Small intestine (tissue), 7 donors: Measurements from ENCODE around the gene RNF114. TPM values are rescaled to one million over a fixed set of nuclear protein-coding genes. Genes with fewer than 3 reads are reported as not detected.
"Not testable (repeated sequence)": the region's sequence is repeated elsewhere in the genome, so short reads cannot be mapped to it uniquely, and the experiment has no call there.

Source experiments
- DNase-seq, 2 donors: peaks; one replicate each; pipeline versions ENCODE4 v3.0.0 to v3.0.0-alpha.2; 2013
- FAIRE-seq: peaks from 2 replicates; lab custom pipeline; 2012; peaks lifted over from hg19 to GRCh38; lab: Jason Lieb, UNC
- H3K27ac ChIP-seq, 3 donors: one replicate each; pipeline ENCODE4 v1.5.1; 2013; ENCODE audit warnings: low read length in 2 of 3, mild to moderate bottlenecking in 2 of 3, control low read depth in 1 of 3, inconsistent platforms in 1 of 3, low read depth in 1 of 3, moderate library complexity in 1 of 3
- H3K27me3 ChIP-seq, 3 donors: one replicate each; pipeline ENCODE4 v1.6.1; 2013; ENCODE audit warnings: low read length in 3 of 3, inconsistent platforms in 1 of 3; ENCODE audit not compliant: control insufficient read depth in 3 of 3, insufficient read depth in 3 of 3
- H3K36me3 ChIP-seq, 3 donors: one replicate each; pipeline ENCODE4 v1.6.1; 2013; ENCODE audit warnings: low read length in 3 of 3, inconsistent platforms in 1 of 3, low read depth in 1 of 3, mild to moderate bottlenecking in 1 of 3, moderate library complexity in 1 of 3; ENCODE audit not compliant: control insufficient read depth in 3 of 3, insufficient read depth in 2 of 3
- H3K4me1 ChIP-seq, 3 donors: one replicate each; pipeline ENCODE4 v1.6.1; 2013; ENCODE audit warnings: low read length in 2 of 3, inconsistent platforms in 1 of 3, low read depth in 1 of 3, mild to moderate bottlenecking in 1 of 3, moderate library complexity in 1 of 3; ENCODE audit not compliant: control insufficient read depth in 3 of 3, insufficient read depth in 2 of 3
- H3K4me3 ChIP-seq, 3 donors: one replicate each; pipeline ENCODE4 v1.5.1; 2013; ENCODE audit warnings: low read length in 3 of 3, control low read depth in 1 of 3, inconsistent platforms in 1 of 3, low read depth in 1 of 3, mild to moderate bottlenecking in 1 of 3, moderate library complexity in 1 of 3
- H3K9me3 ChIP-seq, 2 donors: one replicate each; pipeline ENCODE4 v1.6.1; 2013; ENCODE audit warnings: low read depth in 1 of 2, low read length in 1 of 2; ENCODE audit not compliant: control insufficient read depth in 2 of 2, insufficient read depth in 1 of 2
- WGBS, 3 donors: extraction: QIAGEN DNeasy Blood & Tissue Kit; methylation state at CpG; one replicate each; pipeline ENCODE4 v1.1.7; 2013; 5-methylcytosine and 5-hydroxymethylcytosine counted together
- polyA plus RNA-seq, 4 donors: library from polyadenylated mRNA; stranded (reverse) in 3 of 4; unstranded in 1 of 4; fragments of 200-250 nt in 3 of 4; fragments of 120-200 nt in 1 of 4; gene quantifications; one replicate each; pipeline versions ENCODE4 v1.2.1 to v1.2.3, GENCODE V29; 2013
- donor health status: healthy with polysubstance abuse.
- donor health status: control.
- donor health status: control.
- donor health status: Bipolar disorder and iron deficiency.
- donor health status: healthy.

The RNF114 gene
- polyA plus RNA-seq, 4 donors: 51.2 to 118 (median 68.4) TPM

DNA sequence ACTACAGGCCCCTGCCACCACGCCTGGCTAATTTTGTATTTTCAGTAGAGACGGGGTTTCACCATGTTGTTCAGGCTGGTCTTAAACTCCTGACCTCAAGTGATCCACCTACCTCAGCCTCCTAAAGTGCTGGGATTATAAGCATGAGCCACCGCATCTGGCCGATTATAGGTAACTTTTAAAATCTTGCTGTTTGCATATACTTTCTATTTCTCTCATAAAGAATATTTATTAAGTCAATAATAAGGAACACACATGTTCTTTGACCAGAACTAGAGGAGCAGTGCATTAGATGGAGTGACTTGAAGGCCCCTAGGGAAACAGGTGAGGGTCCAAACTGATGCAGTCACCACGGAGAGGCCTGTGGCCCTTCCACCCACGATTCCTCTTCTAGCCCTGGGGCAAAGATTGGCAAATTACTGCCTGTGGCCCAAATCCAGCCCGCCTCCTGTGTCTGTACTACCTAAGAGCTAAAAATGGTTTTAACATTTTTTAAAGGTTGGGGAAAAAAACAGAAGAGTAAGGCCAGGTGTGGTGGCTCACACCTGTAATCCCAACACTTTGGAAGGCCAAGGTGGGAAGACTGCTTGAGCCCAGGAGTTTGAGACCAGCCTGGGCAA is 40.6 kb upstream of the RNF114 start:
- not testable (repeated sequence) for H3K27me3 ChIP-seq, FAIRE-seq, H3K4me3 ChIP-seq, H3K4me1 ChIP-seq, H3K9me3 ChIP-seq, H3K27ac ChIP-seq, DNase-seq
- H3K36me3 ChIP-seq: peaks cover 0 to 16% (median 0%) of the 10 kb centered on the region in 3 donors
- 91 to 94% (median 92%) methylated on average over 7 of the region's 7 CpGs for WGBS, 3 donors

DNA sequence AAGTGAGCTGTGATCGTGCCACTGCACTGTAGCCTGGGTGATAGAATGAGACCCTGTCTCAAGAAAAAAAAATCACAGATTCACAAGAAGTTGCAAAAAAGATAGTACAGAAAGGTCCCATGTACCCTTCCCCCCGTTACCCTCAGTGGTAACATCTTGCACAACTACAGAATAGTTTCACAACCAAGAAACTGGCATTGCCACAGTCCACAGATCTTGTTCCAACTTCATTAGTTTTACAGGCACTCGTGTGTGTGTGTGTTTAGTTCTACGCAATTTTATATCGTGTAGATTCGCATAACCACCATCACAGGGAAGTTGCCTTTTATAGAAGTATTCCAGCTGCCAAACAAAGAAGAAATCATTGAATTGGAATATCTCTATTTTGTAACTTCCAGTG is 40.0 kb upstream of the RNF114 start:
- peaks cover 0 to 7% (median 0%) of the 10 kb centered on the region in 3 donors for H3K4me1 ChIP-seq
- H3K9me3 ChIP-seq: no peaks in the 10 kb centered on the region
- H3K27ac ChIP-seq: no peak overlapping the region
- no peak overlapping the region for H3K4me3 ChIP-seq
- FAIRE-seq (no peak), DNase-seq (no peak)
- no peaks in the 10 kb centered on the region for H3K27me3 ChIP-seq
- peaks cover 0 to 17% (median 0%) of the 10 kb centered on the region in 3 donors for H3K36me3 ChIP-seq
- WGBS, 3 donors: 80 to 94% (median 94%) methylated on average over 6 of the region's 6 CpGs

DNA sequence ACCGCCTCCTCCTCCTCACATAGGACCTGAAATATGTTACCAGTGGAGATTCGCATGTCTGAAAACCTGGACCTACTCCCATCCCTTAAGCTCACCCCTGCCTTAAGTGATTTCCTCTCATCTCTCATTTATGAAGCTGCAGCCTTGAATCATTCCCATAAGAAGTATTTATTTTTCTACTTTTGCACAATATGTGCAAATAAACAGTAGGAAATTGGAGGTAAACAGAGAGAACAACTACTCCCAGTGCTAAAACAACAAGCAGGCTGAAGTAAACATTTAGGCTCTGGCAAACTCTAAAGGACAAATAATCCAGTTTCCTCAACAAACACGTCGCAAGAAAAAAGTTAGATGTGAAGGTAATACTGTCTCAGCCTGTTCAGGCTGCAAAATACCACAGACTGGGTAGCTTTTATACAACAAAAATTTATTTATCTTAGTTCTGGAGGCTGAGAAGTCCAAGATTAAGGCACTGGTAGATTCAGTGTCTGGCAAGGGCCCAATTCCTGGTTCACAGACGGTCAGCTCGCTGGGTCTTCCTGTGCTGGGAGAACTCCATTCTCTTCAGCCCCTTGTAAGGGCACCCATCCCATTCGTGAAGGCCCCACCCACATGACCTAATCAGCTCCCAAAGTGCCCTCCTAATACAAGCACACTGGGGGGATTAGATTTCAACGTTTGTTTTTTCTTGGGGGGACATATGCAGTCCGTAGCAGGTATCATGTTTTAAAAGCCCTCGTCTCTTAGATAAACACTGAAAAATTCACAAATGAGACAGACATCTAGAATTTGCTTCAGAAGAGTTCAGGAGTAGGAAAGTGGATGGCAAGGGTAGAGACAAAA is 36.4 kb upstream of the RNF114 start:
- Histone ChIP-seq H3K27ac (no peak overlapping the region), H3K9me3 (no peaks in the 10 kb centered on the region), H3K4me1 (no peaks in the 10 kb centered on the region), H3K27me3 (no peaks in the 10 kb centered on the region), H3K4me3 (no peak overlapping the region), H3K36me3 (peaks cover 3 to 24% (median 4%) of the 10 kb centered on the region in 3 donors)
- no peak for DNase-seq
- FAIRE-seq: no peak
- WGBS, 3 donors: 63 to 76% (median 75%) methylated on average over 10 of the region's 10 CpGs

DNA sequence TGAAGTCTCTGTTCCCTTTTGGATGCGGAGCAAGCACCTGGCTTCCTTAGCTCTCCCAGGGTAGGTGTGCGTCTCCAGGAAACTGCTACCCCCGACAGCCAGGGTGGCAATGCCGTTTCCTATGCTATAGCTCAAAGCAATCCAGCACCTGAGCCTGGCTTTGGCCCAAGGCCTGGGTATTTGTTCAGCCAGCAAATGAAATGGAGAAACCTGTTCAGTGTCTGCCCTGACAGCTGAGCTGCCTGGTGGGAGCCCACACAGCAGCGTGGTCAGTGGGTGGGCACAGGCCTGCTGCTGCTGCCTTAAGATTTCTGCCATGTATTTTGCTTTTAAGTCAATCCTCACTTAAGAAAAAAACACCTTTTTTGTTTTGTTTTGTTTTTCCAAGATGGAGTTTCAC is 34.6 kb upstream of the RNF114 start:
- 71 to 88% (median 88%) methylated on average over 5 of the region's 5 CpGs for WGBS, 3 donors
- Histone ChIP-seq H3K4me3 (no peak overlapping the region), H3K27ac (no peak overlapping the region), H3K4me1 (no peaks in the 10 kb centered on the region), H3K27me3 (no peaks in the 10 kb centered on the region), H3K9me3 (no peaks in the 10 kb centered on the region), H3K36me3 (peaks cover 5 to 42% (median 14%) of the 10 kb centered on the region in 3 donors)
- FAIRE-seq: no peak
- DNase-seq: no peak

DNA sequence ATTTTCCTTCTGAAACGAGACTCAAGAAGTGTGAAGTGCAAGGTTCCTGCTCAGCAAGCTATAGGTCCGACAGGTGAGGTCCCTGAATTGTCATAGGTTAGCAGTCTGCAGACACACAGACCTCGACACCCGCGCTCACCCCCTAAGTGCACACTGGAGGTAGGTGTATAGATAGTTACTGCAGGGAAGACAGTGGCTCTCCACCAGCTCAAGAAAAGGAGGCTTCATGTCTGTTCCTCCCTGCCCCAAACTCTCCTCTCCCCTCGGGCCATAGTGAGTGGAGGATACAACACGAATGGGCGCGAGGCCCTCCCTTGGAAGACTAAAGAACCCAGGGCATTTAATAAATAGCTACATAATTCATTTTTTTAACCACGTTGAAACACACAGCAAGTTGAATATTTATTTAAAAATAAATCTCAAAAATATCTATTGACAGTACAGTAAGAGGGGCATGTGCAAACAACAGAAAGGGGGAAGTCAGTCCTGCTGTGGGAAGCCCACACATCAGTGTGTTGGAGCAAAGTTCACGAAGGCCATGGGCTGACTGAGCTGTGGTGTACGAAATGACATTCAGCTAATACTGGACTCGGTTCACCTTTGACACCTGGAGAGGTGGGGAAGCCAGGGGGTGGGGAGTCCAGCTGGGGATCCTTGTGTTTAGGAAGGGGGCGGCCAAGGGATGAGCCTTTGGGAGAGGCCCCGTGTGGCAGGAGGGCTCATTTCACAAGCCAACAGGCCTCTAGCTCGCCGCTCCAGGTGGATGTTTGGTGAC is 31.6 kb upstream of the RNF114 start:
- H3K9me3 ChIP-seq: no peaks in the 10 kb centered on the region
- H3K27ac ChIP-seq: no peak overlapping the region
- H3K4me1 ChIP-seq: peaks cover 0 to 8% (median 2%) of the 10 kb centered on the region in 3 donors
- DNase-seq (no peak), FAIRE-seq (no peak)
- H3K36me3 ChIP-seq: peaks cover 9 to 72% (median 22%) of the 10 kb centered on the region in 3 donors
- WGBS, 3 donors: 89 to 91% (median 90%) methylated on average over 17 of the region's 17 CpGs
- no peak overlapping the region for H3K4me3 ChIP-seq
- H3K27me3 ChIP-seq: no peaks in the 10 kb centered on the region

DNA sequence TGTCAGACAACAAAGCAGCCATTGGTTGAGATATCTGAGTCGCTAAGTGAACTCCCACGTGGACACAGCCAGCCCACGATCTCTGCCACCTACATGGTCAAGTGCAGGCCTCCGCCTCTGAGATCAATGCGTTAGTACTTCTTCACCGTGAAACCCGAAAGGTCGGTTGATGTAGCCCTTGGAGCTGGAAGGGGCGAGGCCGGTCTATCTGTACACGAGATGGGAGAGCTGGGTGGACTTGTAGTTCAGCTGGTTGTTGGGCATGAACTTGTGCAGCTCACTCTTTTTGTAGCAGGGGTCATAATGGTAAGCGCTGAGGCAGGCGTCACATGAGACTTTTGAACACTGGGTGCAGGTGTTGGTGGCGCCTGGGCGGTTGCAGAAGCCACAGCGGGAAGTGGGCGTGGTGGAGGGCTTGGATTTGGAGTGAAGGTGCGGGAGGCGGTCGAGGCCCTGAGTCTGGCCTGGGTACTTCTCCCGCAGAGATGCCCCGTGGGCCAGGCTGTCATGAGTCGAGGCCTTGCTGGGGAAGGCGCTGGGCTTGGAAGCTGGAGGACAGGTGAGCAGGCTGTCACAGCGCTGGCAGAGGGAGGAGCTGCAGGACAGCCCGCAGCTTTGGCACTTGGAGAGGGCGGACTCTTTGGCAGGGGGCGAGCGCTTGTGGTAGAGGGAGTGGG is 30.6 kb upstream of the RNF114 start:
- FAIRE-seq (no peak), DNase-seq (no peak)
- Histone ChIP-seq H3K27me3 (no peaks in the 10 kb centered on the region), H3K4me1 (peaks cover 2 to 17% (median 6%) of the 10 kb centered on the region in 3 donors), H3K4me3 (no peak overlapping the region), H3K27ac (no peak overlapping the region), H3K36me3 (peaks cover 9 to 81% (median 22%) of the 10 kb centered on the region in 3 donors), H3K9me3 (no peaks in the 10 kb centered on the region)
- 92 to 96% (median 94%) methylated on average over 29 of the region's 29 CpGs for WGBS, 3 donors

DNA sequence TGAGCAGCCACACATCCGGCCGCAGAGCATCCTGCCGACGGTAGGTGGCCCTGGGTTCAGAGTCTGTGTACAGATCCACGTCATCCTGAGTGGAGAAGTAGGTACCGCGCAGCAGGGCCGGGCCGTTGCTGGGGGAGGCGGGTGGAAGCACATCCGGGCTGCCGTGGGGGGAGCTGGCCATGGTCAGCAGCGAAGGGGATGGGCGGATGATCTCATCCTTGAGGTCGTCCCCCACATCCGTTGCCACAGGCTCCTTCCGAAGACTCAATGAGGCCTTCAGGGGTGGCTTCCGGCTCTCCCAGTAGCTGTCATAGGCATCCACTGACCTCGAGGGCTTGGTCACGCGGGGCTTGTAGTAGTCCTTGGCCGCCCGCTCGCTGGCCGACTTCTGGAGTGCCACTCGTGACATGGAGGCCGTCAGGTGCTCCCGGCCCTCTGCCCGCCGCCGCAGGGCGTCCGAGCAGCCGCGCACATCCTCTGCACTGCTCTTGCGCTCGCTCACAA is 30.0 kb upstream of the RNF114 start:
- DNase-seq (no peak), FAIRE-seq (no peak)
- no peak overlapping the region for H3K4me3 ChIP-seq
- H3K27me3 ChIP-seq: no peaks in the 10 kb centered on the region
- H3K4me1 ChIP-seq: peaks cover 2 to 23% (median 8%) of the 10 kb centered on the region in 3 donors
- no peak overlapping the region for H3K27ac ChIP-seq
- H3K36me3 ChIP-seq: peaks cover 9 to 81% (median 22%) of the 10 kb centered on the region in 3 donors
- H3K9me3 ChIP-seq: no peaks in the 10 kb centered on the region
- WGBS, 3 donors: 93 to 95% (median 95%) methylated on average over 36 to 37 of the region's 37 CpGs
